RCC 7860 (cell line): Measurements from ENCODE around the gene CST6.

Experiments
- DNase-seq: peaks from one replicate; pipeline ENCODE4 v3.0.0-alpha.2; 2015; ENCODE audit warnings: low spot score
- FAIRE-seq: peaks from 2 replicates; lab custom pipeline; 2012; peaks lifted over from hg19 to GRCh38; lab: Jason Lieb, UNC

The CST6 gene

GRCh38 chr11:66044757-66045156 lies 32.9 kb downstream of the CST6 start:
- FAIRE-seq: no peak
- no peak for DNase-seq

GRCh38 chr11:66045177-66045639 lies 33.4 kb downstream of the CST6 start:
- DNase-seq (peak; percentile 32), FAIRE-seq (no peak)

GRCh38 chr11:66046901-66047300 lies 35.1 kb downstream of the CST6 start:
- FAIRE-seq (no peak), DNase-seq (no peak)

- no peak for FAIRE-seq
Measured at GRCh38 chr11:66047541-66048365, 35.9 kb downstream of the CST6 start.

GRCh38 chr11:66048547-66049323 lies 36.9 kb downstream of the CST6 start, which contains the start of gene GAL3ST3:
Gene GAL3ST3 (minus strand): TSS chr11:66049161. CDS start chr11:66045415, 3,746 bp downstream.
- DNase-seq (no peak), FAIRE-seq (no peak)

More at GRCh38 chr11:66047541-66048365, 35.9 kb downstream of the CST6 start:
- no peak for DNase-seq

GRCh38 chr11:66050581-66051231 lies 38.9 kb downstream of the CST6 start:
- FAIRE-seq: no peak
- DNase-seq: no peak

- no peak for FAIRE-seq
- no peak for DNase-seq
Measured at GRCh38 chr11:66051371-66051765, 39.6 kb downstream of the CST6 start.

- FAIRE-seq (peak; percentile 24), DNase-seq (peak; percentile 96)
Measured at GRCh38 chr11:66051766-66052663, 40.2 kb downstream of the CST6 start, which contains the start of gene SF3B2. Gene SF3B2 (plus strand): TSS chr11:66052364. CDS start chr11:66052385, 21 bp downstream.

- no peak for FAIRE-seq
- no peak for DNase-seq
Measured at GRCh38 chr11:66052664-66052982, 40.8 kb downstream of the CST6 start.

- DNase-seq (no peak), FAIRE-seq (no peak)
Measured at GRCh38 chr11:66055021-66055420, 43.2 kb downstream of the CST6 start.

- FAIRE-seq (no peak), DNase-seq (no peak)
Measured at GRCh38 chr11:66056501-66056900, 44.7 kb downstream of the CST6 start.

GRCh38 chr11:66059966-66060680 lies 48.3 kb downstream of the CST6 start:
- DNase-seq (no peak), FAIRE-seq (no peak)

- FAIRE-seq (no peak), DNase-seq (no peak)
Measured at GRCh38 chr11:66061268-66061667, 49.5 kb downstream of the CST6 start.

GRCh38 chr11:66062408-66062807 lies 50.6 kb downstream of the CST6 start:
- FAIRE-seq: no peak

More at GRCh38 chr11:66062408-66062807, 50.6 kb downstream of the CST6 start:
- DNase-seq: no peak
